Germinal center (tissue), 1 donor: Measurements from ENCODE around the gene FSD2.
"Not testable (repeated sequence)": the region's sequence is repeated elsewhere in the genome, so short reads cannot be mapped to it uniquely, and the experiment has no call there.

ENCODE experiments used
- DNase-seq: peaks from one replicate; pipeline ENCODE4 v3.0.0; 2012; ENCODE audit warnings: mixed read lengths, low spot score

FSD2 gene

DNA sequence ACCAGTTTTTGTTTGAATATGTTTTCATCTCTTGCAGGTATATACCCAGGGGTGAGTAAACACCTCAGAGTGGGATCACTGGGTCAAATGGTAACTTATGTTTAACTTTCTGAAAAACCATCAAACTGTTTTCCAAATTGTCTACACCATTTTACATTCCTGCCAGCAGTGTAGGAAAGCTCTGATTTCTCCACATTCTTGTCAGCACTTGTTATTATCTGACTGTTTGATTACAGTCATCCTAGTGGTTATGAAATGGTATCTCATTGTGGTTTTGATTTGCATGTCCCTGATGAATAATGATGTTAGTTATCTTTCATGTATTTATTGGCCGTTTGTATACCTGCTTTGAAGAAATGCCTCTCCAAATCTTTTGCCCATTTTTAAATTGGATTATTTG lies 13.8 kb downstream of the FSD2 start:
- DNase-seq, result no peak

DNA sequence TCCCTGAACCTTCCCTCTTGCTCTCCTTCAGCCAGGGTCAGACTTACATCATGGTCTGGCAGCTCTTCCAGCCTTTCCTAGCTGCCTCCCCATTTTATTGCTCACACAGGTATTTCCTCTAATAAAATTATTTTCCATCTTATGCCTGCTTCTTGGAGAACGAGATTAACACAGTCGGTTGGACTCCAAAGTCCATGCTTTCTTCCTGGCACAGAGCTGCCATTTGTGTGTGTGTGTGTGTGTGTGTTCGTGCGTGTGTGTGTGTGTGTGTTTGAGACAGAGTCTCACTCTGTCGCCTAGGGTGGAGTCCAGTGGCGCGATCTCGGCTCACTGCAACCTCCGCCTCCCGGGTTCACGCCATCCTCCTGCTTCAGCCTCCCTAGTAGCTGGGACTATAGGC lies 15.5 kb downstream of the FSD2 start:
- DNase-seq, result no peak

GRCh38 chr15:82789491-82789890 lies 16.4 kb downstream of the FSD2 start:
- DNase-seq, result no peak

DNA sequence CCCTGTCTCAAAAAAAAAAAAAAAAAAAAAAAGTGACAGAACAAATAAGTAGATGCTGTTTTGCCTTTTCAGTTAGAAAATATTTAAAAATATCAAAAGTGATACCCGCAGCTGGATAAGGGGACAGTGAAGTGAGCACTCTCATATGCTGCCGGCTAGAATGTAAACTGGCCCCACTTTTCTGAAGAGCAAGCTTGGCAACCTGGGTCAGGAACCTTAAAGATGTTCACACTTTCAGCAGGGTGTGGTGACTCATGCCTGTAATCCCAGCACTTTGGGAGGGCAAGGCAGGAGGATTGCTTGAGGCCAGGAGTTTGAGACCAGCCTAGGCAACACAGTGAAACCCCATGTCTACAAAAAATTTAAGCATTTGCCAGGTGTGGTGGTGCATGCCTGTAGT lies 17.4 kb downstream of the FSD2 start:
- no peak for DNase-seq

DNA sequence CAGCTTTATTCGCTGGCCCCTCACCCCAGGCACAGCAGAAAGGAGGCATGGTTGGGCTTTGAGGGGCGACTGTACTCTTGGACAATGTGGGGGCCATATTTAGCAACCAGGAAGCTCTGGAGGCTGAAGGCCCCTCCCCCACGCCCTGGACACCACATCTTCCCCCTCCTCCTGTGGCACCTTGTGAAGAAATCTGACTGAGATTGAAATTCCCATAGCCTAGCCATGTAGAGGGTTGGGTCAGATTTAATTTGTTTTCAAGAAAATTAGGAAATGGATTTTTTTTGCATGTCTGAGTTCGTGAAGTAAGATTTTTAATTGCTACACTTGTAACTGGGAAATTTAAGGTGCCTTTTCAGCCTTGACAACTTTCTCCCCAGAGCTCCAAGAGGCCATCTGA lies 24.5 kb downstream of the FSD2 start:
- no peak for DNase-seq

DNA sequence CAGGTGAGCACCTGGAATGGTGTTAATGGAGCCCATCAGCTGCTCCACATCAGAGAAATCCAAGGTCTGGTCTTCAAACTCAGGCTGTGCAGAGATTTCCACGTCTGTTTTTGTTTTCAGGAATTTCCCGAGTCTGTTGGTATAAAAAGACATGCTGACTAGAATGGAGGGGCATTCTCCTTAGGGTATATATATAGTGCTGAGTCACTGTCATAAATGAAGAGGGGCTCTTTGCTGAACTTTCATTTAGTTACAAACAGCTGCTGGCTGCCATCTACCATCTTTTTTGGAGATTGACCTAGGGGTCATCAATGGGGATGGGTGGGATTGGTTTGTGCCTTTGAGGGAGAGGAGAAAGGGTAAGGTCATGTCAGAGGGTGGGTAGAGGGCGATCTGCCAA lies 27.1 kb downstream of the FSD2 start:
- DNase-seq, result no peak

- DNase-seq, result no peak
Observed at GRCh38 chr15:82774496-82774895, 31.4 kb downstream of the FSD2 start.

DNA sequence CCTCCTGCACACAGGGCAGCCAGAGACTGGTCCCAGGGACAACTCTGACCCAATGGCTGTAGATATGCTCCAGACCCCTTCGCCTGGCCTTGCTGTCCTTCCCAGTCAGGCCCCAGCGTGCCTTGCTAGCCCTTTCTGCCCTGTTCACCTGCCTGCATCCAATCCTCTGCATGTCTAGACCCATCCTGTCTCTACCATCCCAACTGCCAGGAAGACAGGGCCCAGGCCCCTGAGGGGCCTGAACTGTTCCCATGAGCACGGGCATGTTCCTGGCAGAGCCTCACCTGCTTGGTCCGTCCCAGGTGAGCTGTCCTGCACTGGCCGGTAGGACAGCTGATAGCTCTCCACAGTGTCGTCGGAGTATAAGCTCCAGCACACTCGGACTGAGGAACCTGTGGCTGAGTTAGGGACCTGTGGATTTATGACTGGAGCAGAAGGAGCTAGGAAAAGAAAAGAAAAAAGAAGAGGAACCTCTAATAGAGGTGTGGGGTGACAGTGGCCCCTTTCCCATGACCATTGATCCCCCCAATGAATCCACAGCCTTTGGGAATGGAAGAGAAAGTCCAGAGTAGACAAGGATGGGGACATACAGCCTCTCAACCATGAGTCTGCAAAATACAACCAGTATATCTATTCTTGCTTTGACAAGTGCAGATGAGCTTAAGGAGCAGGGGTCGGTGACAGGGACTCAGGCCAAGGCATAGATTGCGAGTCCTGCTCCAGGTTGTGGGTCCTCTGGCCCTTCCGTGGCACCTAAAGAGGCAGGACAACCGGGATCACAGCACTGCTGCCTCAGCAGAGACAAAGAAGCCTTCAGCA lies 33.9 kb downstream of the FSD2 start:
- DNase-seq, result no peak

GRCh38 chr15:82768414-82769054 lies 37.3 kb downstream of the FSD2 start:
- no peak for DNase-seq

- no peak for DNase-seq
Observed at GRCh38 chr15:82767163-82767829, 38.6 kb downstream of the FSD2 start.

- not testable (repeated sequence) for DNase-seq
Observed at GRCh38 chr15:82766201-82766600, 39.7 kb downstream of the FSD2 start.

DNA sequence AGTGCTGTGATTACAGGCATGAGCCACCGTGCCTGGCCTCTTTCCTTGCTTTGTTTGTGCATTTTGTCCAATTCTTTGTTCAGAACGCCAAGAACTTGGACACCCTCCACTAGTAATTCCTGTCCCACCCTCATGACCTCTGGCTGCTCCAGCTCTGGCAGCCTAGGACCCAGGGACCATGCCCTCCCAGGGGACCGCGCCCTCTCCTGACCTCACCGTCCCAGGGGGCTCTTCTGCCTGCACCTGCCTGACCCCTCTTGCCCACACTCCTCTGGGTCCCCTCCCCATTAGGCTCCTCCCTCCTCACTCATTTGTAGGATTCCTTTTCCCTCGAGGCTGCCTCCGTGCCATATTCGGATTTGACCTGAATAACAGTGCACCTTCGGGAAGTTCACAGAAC lies 41.1 kb downstream of the FSD2 start:
- no peak for DNase-seq

- no peak for DNase-seq
Observed at GRCh38 chr15:82764117-82764490, 41.8 kb downstream of the FSD2 start.

DNA sequence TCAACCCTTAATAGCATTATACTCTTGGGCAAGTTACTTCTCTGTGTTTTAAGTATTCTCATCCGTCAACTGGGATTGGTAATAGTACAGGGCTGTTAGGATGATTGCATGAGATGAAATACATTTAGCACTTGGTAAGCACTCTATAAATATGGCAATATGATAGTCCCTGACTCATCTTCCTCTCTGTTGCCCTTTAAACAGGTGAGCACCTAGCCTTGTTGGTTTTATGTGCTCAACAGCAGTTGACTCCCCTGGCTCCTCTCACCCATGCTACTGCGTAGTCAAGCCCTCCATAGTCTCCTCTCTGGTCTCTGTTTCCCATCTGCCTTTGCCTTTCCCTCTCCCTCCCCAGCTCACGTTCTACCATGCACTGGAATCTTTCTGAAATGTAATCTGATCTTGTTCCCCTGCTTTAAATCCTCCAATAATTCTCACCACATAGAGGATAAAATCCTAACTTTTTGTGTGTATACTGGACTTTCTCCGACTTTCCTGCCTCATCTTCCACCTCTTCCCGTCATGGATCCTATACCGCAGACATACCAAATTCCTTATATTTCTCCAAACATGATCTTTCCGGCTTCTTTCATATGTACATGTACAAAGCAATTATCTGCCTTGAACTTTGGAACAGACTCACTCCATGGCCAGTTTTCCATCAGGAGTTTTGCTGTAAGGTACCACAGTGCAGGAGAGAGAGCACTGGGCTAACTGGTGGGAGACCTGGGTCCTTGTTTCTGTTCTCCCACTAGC lies 42.3 kb downstream of the FSD2 start:
- DNase-seq, result no peak

GRCh38 chr15:82751308-82751707 lies 54.6 kb downstream of the FSD2 start:
- no peak for DNase-seq

- peak; percentile 44 for DNase-seq
Observed at GRCh38 chr15:82750831-82751180, 55.1 kb downstream of the FSD2 start.

DNA sequence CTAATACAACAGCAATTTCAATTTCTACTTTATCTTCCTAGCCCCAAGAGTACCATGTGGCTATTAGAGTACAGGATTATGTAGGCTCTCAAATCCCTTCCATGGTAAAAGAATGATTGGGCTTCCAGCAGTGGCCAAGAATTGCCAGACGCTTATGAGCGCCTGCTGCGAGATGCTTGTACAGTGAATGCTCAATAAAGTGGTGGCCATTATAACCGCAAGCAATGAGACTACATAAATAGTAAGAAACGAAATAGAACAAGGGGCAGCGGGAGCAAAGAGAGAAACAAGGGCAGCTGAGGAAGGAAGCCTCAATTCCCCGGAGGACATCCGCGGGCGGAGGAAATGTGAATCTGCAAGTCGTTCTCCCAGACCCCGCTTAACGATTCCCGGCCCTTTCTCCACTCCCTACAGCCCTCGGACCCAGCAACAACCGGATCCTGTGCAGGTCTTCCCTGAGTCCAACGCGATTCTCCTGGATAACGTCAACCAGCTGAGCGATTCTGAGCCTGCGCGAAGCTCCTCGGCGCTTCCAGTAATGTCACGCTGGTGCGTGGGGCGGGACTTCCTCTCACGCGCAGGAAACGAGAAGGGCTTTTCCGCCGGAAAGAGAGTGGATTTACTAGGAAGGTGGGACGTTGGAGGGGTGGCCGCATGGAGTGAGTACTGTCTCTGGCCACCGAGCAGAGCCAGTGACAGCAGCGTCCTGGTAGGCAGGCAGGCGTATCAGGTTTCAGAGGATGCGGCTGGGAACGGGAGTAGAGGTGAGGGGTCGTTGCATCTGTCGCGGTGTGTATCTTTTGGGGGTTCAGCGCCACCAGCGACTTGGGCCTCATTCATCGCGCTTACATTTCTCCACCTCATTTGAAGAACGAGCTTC lies 55.7 kb downstream of the FSD2 start:
- peak; percentile 87 for DNase-seq

- no peak for DNase-seq
Observed at GRCh38 chr15:82748315-82748714, 57.6 kb downstream of the FSD2 start.

- no peak for DNase-seq
Observed at GRCh38 chr15:82743810-82744209, 62.1 kb downstream of the FSD2 start.

GRCh38 chr15:82742134-82742533 lies 63.7 kb downstream of the FSD2 start:
- DNase-seq, result no peak

GRCh38 chr15:82739086-82739485 lies 66.8 kb downstream of the FSD2 start:
- no peak for DNase-seq

GRCh38 chr15:82737975-82738374 lies 67.9 kb downstream of the FSD2 start:
- no peak for DNase-seq
